ENCODE measurements around the gene BRD4. TPM values are rescaled to one million over a fixed set of nuclear protein-coding genes. Genes with fewer than 3 reads are reported as not detected.

Gene BRD4
- total and polyA plus RNA-seq, 2 of the 13 experiments (the other 11 are each of a cell fraction or from before 2014, with no cell fraction given) = 10.5 to 11.4 TPM

DNA sequence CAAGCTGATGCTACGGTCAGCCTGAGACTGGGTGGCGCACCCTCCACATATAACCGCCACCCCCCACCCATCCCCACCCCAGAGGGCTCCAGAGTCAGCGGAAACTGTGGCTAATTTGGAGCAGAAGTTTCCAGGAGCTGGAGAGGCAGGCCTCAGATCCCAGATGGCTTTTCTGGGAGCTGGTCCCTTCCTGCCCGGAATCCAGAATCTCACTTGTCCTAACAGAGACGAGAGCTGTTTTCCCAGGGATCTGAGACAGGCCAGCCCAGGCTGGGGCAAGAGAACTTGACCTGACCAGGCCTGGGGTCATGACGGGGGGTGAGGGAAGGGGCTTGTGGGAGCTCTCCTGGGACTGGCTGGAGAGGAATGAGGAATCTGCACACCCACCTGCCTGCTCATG lies 106.6 kb downstream of the BRD4 start:
- TF ChIP-seq, protein P1, sequence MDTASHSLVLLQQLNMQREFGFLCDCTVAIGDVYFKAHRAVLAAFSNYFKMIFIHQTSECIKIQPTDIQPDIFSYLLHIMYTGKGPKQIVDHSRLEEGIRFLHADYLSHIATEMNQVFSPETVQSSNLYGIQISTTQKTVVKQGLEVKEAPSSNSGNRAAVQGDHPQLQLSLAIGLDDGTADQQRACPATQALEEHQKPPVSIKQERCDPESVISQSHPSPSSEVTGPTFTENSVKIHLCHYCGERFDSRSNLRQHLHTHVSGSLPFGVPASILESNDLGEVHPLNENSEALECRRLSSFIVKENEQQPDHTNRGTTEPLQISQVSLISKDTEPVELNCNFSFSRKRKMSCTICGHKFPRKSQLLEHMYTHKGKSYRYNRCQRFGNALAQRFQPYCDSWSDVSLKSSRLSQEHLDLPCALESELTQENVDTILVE (CRISPR knock-in tag; IDR thresholded peaks at IDR 0.05) = no peak
- H3K4me1 ChIP-seq (ENCODE audit: insufficient read depth, low read length) = peaks cover 6% of the 10 kb centered on the region
- H4K20me1 ChIP-seq (ENCODE audit: insufficient read depth, low read length) = no peaks in the 10 kb centered on the region
- H3K27me3 ChIP-seq (ENCODE audit: control insufficient read depth in 1 of 2, insufficient read depth in 2 of 2, low read length in 2 of 2) = peaks cover 0 to 7% of the 10 kb centered on the region in 2 experiments; a peak in 1 of 5 replicates
- H3K4me3 ChIP-seq (replicated peaks in 1 of 3; ENCODE audit: insufficient read depth in 1 of 3, low read depth in 2 of 3, low read length in 3 of 3) = no peak overlapping the region
- FAIRE-seq (no peak), ATAC-seq (no peak), DNase-seq (ENCODE audit: low spot score) (no peak)
- no peaks in the 10 kb centered on the region for H3K36me3 ChIP-seq (replicated peaks in 1 of 2; ENCODE audit: control insufficient read depth in 1 of 2, insufficient read depth in 2 of 2, low read length in 2 of 2)
- H3K4me2 ChIP-seq (ENCODE audit: low read depth, low read length) = no peak overlapping the region
- no TSS peak for BruUV-seq (replicated peaks)
- in situ Hi-C loops (cut with HindIII; ENCODE audit: extremely low pct_ligation_motif_present, low pct_unique_long_range_greater_than_20kb) = no loop called here
- CTCF ChIA-PET (ENCODE audit: low intra/inter-chr PET ratio, low total read pairs) = no interaction called here
- H3K27ac ChIP-seq (ENCODE audit: extremely low read length, insufficient read depth, low read length) = no peak overlapping the region
- 47% methylated on average over 3 of the region's 7 CpGs for WGBS (ENCODE audit: low lambda C conversion rate)
- no peak overlapping the region for H3K9ac ChIP-seq (ENCODE audit: insufficient read depth, low read depth, low read length)
- no peaks in the 10 kb centered on the region for H3K9me3 ChIP-seq (ENCODE audit: low read length)
- intact Hi-C loops (cut with micrococcal nuclease; ENCODE audit: unreplicated experiment) = no loop called here
- no peaks in the 10 kb centered on the region for H3K79me2 ChIP-seq (ENCODE audit: insufficient read depth, low read length)
- no peak overlapping the region for H2AFZ ChIP-seq (ENCODE audit: low read length)
- POLR2A ChIA-PET = interaction anchor here (0.7 to 1.4 kb wide), 2 partner anchors 9 to 23 kb away, joined by 3 to 4 read pairs; no protein-coding TSS in a partner anchor

DNA sequence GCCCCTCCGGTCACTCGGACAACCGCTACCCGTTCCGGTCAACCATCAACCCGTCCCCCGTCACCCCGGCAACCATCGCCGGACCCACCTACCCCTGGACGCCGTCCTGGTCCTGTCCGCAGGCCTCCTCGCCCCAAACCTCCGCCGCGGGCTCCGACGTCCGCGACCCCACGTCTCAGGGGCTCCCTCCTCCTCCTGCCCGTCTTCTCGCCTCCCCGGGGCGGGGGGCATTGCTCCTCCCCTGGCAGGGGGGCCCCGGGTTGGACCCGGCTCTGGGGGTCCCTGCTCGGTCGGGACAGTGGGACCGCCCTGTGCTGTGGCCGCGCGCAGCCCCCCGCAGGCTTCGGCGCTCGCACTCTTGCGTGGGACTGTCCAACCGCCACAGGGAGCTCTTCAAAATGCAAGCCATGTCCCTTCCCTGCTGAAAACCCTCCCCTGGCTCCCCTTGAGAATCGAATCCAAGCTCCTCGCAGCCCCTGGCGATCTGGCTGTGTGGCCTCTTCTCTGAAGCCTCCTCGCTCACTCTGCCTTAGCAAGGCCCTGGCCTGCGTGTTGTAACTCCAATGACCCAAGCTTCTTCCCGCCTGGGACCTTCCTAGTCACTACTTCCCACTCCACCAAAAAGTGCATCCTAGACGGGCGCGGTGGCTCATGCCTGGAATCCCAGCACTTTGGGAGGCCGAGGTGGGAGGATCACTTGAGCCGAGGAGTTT lies 108.5 kb downstream of the BRD4 start:
- no peaks in the 10 kb centered on the region for H3K36me3 ChIP-seq (replicated peaks in 1 of 2; ENCODE audit: control insufficient read depth in 1 of 2, insufficient read depth in 2 of 2, low read length in 2 of 2)
- DNase-seq (ENCODE audit: low spot score) (no peak), ATAC-seq (no peak; the same call in 2 of the 3 replicates), FAIRE-seq (no peak)
- ChIA-PET CTCF (ENCODE audit: low intra/inter-chr PET ratio, low total read pairs) (no interaction called here), POLR2A (no interaction called here)
- 62% methylated on average over 15 of the region's 51 CpGs for WGBS (ENCODE audit: low lambda C conversion rate)
- no peak overlapping the region for H3K9ac ChIP-seq (ENCODE audit: insufficient read depth, low read depth, low read length)
- H3K4me3 ChIP-seq (replicated peaks in 1 of 3; ENCODE audit: insufficient read depth in 1 of 3, low read depth in 2 of 3, low read length in 3 of 3) = peak overlapping the region in 2 of 3 experiments; percentile 15 to 60; a peak in 1 of 6 replicates
- intact Hi-C loops (cut with micrococcal nuclease; ENCODE audit: unreplicated experiment) = no loop called here
- H2AFZ ChIP-seq (ENCODE audit: low read length) = no peak overlapping the region
- in situ Hi-C loops (cut with HindIII; ENCODE audit: extremely low pct_ligation_motif_present, low pct_unique_long_range_greater_than_20kb) = no loop called here
- peaks cover 1 to 7% of the 10 kb centered on the region in 2 experiments; a peak in 2 of 5 replicates for H3K27me3 ChIP-seq (ENCODE audit: control insufficient read depth in 1 of 2, insufficient read depth in 2 of 2, low read length in 2 of 2)
- H3K4me1 ChIP-seq (ENCODE audit: insufficient read depth, low read length) = peaks cover 6% of the 10 kb centered on the region
- H3K27ac ChIP-seq (ENCODE audit: extremely low read length, insufficient read depth, low read length) = no peak overlapping the region
- H3K4me2 ChIP-seq (ENCODE audit: low read depth, low read length) = peak overlapping the region; percentile 51
- H3K79me2 ChIP-seq (ENCODE audit: insufficient read depth, low read length) = no peaks in the 10 kb centered on the region
- no peaks in the 10 kb centered on the region for H3K9me3 ChIP-seq (ENCODE audit: low read length)
- BruUV-seq (replicated peaks) = no TSS peak
- no peaks in the 10 kb centered on the region for H4K20me1 ChIP-seq (ENCODE audit: insufficient read depth, low read length)
- TF ChIP-seq, protein P2, sequence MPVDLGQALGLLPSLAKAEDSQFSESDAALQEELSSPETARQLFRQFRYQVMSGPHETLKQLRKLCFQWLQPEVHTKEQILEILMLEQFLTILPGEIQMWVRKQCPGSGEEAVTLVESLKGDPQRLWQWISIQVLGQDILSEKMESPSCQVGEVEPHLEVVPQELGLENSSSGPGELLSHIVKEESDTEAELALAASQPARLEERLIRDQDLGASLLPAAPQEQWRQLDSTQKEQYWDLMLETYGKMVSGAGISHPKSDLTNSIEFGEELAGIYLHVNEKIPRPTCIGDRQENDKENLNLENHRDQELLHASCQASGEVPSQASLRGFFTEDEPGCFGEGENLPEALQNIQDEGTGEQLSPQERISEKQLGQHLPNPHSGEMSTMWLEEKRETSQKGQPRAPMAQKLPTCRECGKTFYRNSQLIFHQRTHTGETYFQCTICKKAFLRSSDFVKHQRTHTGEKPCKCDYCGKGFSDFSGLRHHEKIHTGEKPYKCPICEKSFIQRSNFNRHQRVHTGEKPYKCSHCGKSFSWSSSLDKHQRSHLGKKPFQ (CRISPR knock-in tag; IDR thresholded peaks at IDR 0.05; ENCODE audit: insufficient replicate concordance) = no peak
- TF ChIP-seq ZNF605 (CRISPR knock-in tag; IDR thresholded peaks at IDR 0.05) (peak; percentile 56; the same call in 1 of the 2 replicates), NFE2L2 (IDR thresholded peaks at IDR 0.05; ENCODE audit: low read length) (no peak), CCAR2 (optimal IDR thresholded peaks at IDR 0.05; ENCODE audit: low read depth, low read length) (no peak), NFKB2 (CRISPR knock-in tag; IDR thresholded peaks at IDR 0.05; ENCODE audit: borderline replicate concordance) (no peak), ZNF143 (CRISPR knock-in tag; IDR thresholded peaks at IDR 0.05) (peak; percentile 53; the same call in 1 of the 2 replicates), HNRNPLL (IDR thresholded peaks at IDR 0.05; ENCODE audit: low read depth, low read length, poor library complexity, severe bottlenecking) (peak; percentile 14), RXRA (CRISPR knock-in tag; IDR thresholded peaks at IDR 0.05) (0 out of 2 replicates have a peak, but pooled peaks have one; percentile 13)
- TF ChIP-seq, protein P3, sequence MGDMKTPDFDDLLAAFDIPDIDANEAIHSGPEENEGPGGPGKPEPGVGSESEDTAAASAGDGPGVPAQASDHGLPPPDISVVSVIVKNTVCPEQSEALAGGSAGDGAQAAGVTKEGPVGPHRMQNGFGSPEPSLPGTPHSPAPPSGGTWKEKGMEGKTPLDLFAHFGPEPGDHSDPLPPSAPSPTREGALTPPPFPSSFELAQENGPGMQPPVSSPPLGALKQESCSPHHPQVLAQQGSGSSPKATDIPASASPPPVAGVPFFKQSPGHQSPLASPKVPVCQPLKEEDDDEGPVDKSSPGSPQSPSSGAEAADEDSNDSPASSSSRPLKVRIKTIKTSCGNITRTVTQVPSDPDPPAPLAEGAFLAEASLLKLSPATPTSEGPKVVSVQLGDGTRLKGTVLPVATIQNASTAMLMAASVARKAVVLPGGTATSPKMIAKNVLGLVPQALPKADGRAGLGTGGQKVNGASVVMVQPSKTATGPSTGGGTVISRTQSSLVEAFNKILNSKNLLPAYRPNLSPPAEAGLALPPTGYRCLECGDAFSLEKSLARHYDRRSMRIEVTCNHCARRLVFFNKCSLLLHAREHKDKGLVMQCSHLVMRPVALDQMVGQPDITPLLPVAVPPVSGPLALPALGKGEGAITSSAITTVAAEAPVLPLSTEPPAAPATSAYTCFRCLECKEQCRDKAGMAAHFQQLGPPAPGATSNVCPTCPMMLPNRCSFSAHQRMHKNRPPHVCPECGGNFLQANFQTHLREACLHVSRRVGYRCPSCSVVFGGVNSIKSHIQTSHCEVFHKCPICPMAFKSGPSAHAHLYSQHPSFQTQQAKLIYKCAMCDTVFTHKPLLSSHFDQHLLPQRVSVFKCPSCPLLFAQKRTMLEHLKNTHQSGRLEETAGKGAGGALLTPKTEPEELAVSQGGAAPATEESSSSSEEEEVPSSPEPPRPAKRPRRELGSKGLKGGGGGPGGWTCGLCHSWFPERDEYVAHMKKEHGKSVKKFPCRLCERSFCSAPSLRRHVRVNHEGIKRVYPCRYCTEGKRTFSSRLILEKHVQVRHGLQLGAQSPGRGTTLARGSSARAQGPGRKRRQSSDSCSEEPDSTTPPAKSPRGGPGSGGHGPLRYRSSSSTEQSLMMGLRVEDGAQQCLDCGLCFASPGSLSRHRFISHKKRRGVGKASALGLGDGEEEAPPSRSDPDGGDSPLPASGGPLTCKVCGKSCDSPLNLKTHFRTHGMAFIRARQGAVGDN (CRISPR knock-in tag; IDR thresholded peaks at IDR 0.05) = peak; percentile 47; the same call in 1 of the 2 replicates
